Trophoblast cell (in vitro differentiated cells and primary cell): Measurements from ENCODE around the gene ATXN2.

Source experiments
- DNase-seq, 2 donors: peaks; one replicate each; pipeline ENCODE4 v3.0.0-alpha.2; 2016
- H2AFZ ChIP-seq: 2 replicates; pipeline ENCODE4 v1.6.1; 2013; ENCODE audit warnings: low read length, moderate library complexity, mild to moderate bottlenecking; ENCODE audit not compliant: insufficient read depth, poor library complexity
- H2AK5ac ChIP-seq: 2 replicates; pipeline ENCODE4 v1.6.1; 2013; ENCODE audit warnings: mild to moderate bottlenecking, low read length
- H2BK120ac ChIP-seq: 2 replicates; pipeline ENCODE4 v1.6.1; 2013; ENCODE audit warnings: low read length, mild to moderate bottlenecking, moderate library complexity; ENCODE audit not compliant: insufficient read depth, poor library complexity
- H2BK12ac ChIP-seq: 2 replicates; pipeline ENCODE4 v1.6.1; 2013; ENCODE audit warnings: mild to moderate bottlenecking, low read length, moderate library complexity
- H2BK5ac ChIP-seq: 2 replicates; pipeline ENCODE4 v1.6.1; 2013; ENCODE audit warnings: low read length, low read depth, moderate library complexity, mild to moderate bottlenecking; ENCODE audit not compliant: poor library complexity
- H3K14ac ChIP-seq: 2 replicates; pipeline ENCODE4 v1.6.1; 2013; ENCODE audit warnings: mild to moderate bottlenecking, low read length
- H3K18ac ChIP-seq: 2 replicates; pipeline ENCODE4 v1.6.1; 2013; ENCODE audit warnings: mild to moderate bottlenecking, low read length
- H3K23ac ChIP-seq: 2 replicates; pipeline ENCODE4 v1.6.1; 2013; ENCODE audit warnings: low read length
- H3K27ac ChIP-seq: 2 replicates; pipeline ENCODE4 v1.5.1; 2013; ENCODE audit warnings: low read depth, mild to moderate bottlenecking, inconsistent platforms, low read length, moderate library complexity
- H3K27me3 ChIP-seq: 2 replicates; pipeline ENCODE4 v1.6.1; 2013; ENCODE audit warnings: inconsistent platforms, mild to moderate bottlenecking, low read length, moderate library complexity; ENCODE audit not compliant: insufficient read depth
- H3K36me3 ChIP-seq, 2 experiments: 1 replicate in 1 of 2; 2 replicates in 1 of 2; pipeline ENCODE4 v1.6.1; 2013; ENCODE audit warnings: low read length in 2 of 2, mild to moderate bottlenecking in 2 of 2, moderate library complexity in 1 of 2; ENCODE audit not compliant: insufficient read depth in 2 of 2, control insufficient read depth in 1 of 2
- H3K4ac ChIP-seq: 2 replicates; pipeline ENCODE4 v1.6.1; 2013; ENCODE audit warnings: low read depth, mild to moderate bottlenecking, low read length, moderate library complexity
- H3K4me1 ChIP-seq, 2 experiments: 1 replicate in 1 of 2; 2 replicates in 1 of 2; pipeline ENCODE4 v1.6.1; 2013; ENCODE audit warnings: low read length in 2 of 2, mild to moderate bottlenecking in 2 of 2, moderate library complexity in 1 of 2; ENCODE audit not compliant: insufficient read depth in 2 of 2, control insufficient read depth in 1 of 2
- H3K4me2 ChIP-seq: 2 replicates; pipeline ENCODE4 v1.6.1; 2013; ENCODE audit warnings: inconsistent platforms, mild to moderate bottlenecking, low read length, moderate library complexity
- H3K4me3 ChIP-seq: 2 replicates; pipeline ENCODE4 v1.5.1; 2013; ENCODE audit warnings: mild to moderate bottlenecking, low read depth, low read length, inconsistent platforms
- H3K79me1 ChIP-seq: one replicate; pipeline ENCODE4 v1.6.1; 2013; ENCODE audit warnings: low read length
- H3K79me2 ChIP-seq: 2 replicates; pipeline ENCODE4 v1.6.1; 2013; ENCODE audit warnings: low read length, mild to moderate bottlenecking; ENCODE audit not compliant: control insufficient read depth, insufficient read depth, poor library complexity
- H3K9ac ChIP-seq: 2 replicates; pipeline ENCODE4 v1.6.1; 2013; ENCODE audit warnings: mild to moderate bottlenecking, low read length
- H3K9me3 ChIP-seq: 2 replicates; pipeline ENCODE4 v1.6.1; 2013; ENCODE audit warnings: low read depth, mild to moderate bottlenecking, control low read depth, inconsistent platforms, low read length; ENCODE audit not compliant: insufficient read depth
- H4K12ac ChIP-seq: 2 replicates; pipeline ENCODE4 v1.6.1; 2013; ENCODE audit warnings: low read depth, mild to moderate bottlenecking, low read length, moderate library complexity
- H4K8ac ChIP-seq: 2 replicates; pipeline ENCODE4 v1.6.1; 2013; ENCODE audit warnings: low read depth, mild to moderate bottlenecking, low read length, moderate library complexity
- H4K91ac ChIP-seq: one replicate; pipeline ENCODE4 v1.6.1; 2013; ENCODE audit warnings: low read depth, mild to moderate bottlenecking, low read length, moderate library complexity
- WGBS: extraction: QIAGEN DNeasy Blood & Tissue Kit; methylation state at CpG from one replicate; pipeline ENCODE4 v1.1.7; 2013; ENCODE audit warnings: missing lambda C conversion rate; ENCODE audit not compliant: insufficient read length, insufficient coverage; ENCODE audit errors: extremely low coverage; 5-methylcytosine and 5-hydroxymethylcytosine counted together

The ATXN2 gene

GRCh38 chr12:111410431-111411184 lies 188.5 kb downstream of the ATXN2 start:
- Histone ChIP-seq H4K12ac (no peak overlapping the region), H2BK5ac (no peak overlapping the region), H4K8ac (no peak overlapping the region), H2AK5ac (no peak overlapping the region), H3K27me3 (no peaks in the 10 kb centered on the region), H3K27ac (no peak overlapping the region), H3K4me3 (no peak overlapping the region), H3K18ac (no peak overlapping the region), H2BK120ac (no peak overlapping the region), H2AFZ (peak overlapping the region; percentile 17), H3K36me3 (no peaks in the 10 kb centered on the region), H3K9ac (no peak overlapping the region), H3K79me1 (peaks cover 5% of the 10 kb centered on the region), H3K23ac (no peak overlapping the region), H4K91ac (peak overlapping the region; percentile 11), H3K14ac (no peak overlapping the region), H3K4ac (peak overlapping the region; percentile 15), H3K4me1 (peaks cover 31 to 33% of the 10 kb centered on the region in 2 experiments), H2BK12ac (no peak overlapping the region), H3K9me3 (no peaks in the 10 kb centered on the region), H3K4me2 (no peak overlapping the region), H3K79me2 (peaks cover 6% of the 10 kb centered on the region)
- DNase-seq, result no peak
- WGBS, result no CpG with 5 or more reads among the region's 12 CpGs

DNA sequence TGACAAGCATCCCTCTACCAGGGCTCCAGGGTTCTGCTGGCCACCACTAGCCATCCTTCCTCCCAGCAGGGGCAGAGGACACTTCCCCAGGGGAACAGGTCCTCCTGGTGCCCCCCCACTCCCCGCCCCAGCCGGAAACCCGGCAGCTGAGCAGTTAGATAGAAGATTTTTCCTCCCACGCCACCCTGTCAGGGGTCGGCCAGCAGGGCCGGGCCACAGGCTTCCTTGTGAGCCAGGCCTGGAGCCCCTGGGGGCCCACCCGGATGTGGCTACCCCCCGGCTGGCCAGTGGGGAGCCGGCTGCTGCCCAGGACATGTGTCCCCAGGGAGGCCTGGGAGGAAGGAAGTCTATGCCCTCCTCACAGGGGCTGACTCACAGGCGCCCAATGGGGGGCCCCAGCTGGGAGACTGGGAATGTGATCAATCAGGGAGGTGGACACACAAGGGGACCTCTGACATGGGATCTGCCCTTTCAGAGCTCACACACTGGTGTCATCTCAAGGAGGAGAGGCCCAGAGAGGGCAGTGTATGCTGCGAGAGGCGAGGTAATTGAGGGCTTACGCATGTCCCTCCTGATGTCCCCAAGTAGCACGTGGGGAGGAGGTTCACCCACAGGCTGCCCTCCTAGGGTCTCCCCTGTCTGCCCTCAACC lies 189.2 kb downstream of the ATXN2 start:
- H4K8ac ChIP-seq, result no peak overlapping the region
- DNase-seq, result no peak
- no peak overlapping the region for H3K4me2 ChIP-seq
- H3K18ac ChIP-seq, result no peak overlapping the region
- no peak overlapping the region for H2AFZ ChIP-seq
- H2AK5ac ChIP-seq, result no peak overlapping the region
- peak overlapping the region; percentile 11 for H4K91ac ChIP-seq
- no peaks in the 10 kb centered on the region for H3K36me3 ChIP-seq
- no peak overlapping the region for H4K12ac ChIP-seq
- no peak overlapping the region for H3K14ac ChIP-seq
- no peak overlapping the region for H3K4ac ChIP-seq
- H3K79me2 ChIP-seq, result peaks cover 6% of the 10 kb centered on the region
- H2BK5ac ChIP-seq, result no peak overlapping the region
- no peak overlapping the region for H3K27ac ChIP-seq
- H3K23ac ChIP-seq, result no peak overlapping the region
- H2BK120ac ChIP-seq, result no peak overlapping the region
- no peak overlapping the region for H2BK12ac ChIP-seq
- no peak overlapping the region for H3K4me3 ChIP-seq
- H3K79me1 ChIP-seq, result peaks cover 5% of the 10 kb centered on the region
- H3K27me3 ChIP-seq, result no peaks in the 10 kb centered on the region
- no peak overlapping the region for H3K9ac ChIP-seq
- H3K9me3 ChIP-seq, result peaks cover 2% of the 10 kb centered on the region
- H3K4me1 ChIP-seq, result peaks cover 31 to 36% of the 10 kb centered on the region in 2 experiments
- no CpG with 5 or more reads among the region's 14 CpGs for WGBS

DNA sequence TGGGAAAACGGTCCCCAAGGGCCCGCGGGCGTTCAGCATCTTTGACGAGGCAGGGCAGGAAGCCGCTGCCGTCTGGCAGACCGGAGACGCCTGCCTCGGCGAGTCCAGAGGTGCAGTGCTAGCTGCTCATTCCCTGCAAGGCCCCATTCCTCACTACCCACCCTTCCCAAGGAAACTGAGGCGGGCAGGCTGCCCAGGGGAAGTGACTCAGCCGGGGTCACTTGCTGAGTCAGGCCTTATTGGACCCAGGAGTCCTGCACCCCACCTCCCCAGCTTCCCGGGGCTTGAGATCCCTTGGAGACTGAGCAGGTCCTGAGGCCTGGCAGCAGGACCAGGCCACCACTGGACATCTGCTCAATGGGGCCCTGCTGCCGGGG lies 189.7 kb downstream of the ATXN2 start:
- H3K14ac ChIP-seq, result no peak overlapping the region
- no peak overlapping the region for H2AFZ ChIP-seq

GRCh38 chr12:111408686-111409402 lies 190.3 kb downstream of the ATXN2 start:
- H3K36me3 ChIP-seq, result no peaks in the 10 kb centered on the region
- H3K4me3 ChIP-seq, result no peak overlapping the region
- no peak overlapping the region for H2BK120ac ChIP-seq
- no peak overlapping the region for H3K23ac ChIP-seq
- no peak overlapping the region for H2BK5ac ChIP-seq
- no peak overlapping the region for H2AK5ac ChIP-seq
- WGBS, result no CpG with 5 or more reads among the region's 4 CpGs
- no peak overlapping the region for H3K4ac ChIP-seq
- H3K4me1 ChIP-seq, result peaks cover 31 to 40% of the 10 kb centered on the region in 2 experiments
- H4K12ac ChIP-seq, result no peak overlapping the region
- H3K18ac ChIP-seq, result no peak overlapping the region
- DNase-seq, result no peak
- no peaks in the 10 kb centered on the region for H3K27me3 ChIP-seq
- no peak overlapping the region for H3K4me2 ChIP-seq
- H3K14ac ChIP-seq, result no peak overlapping the region
- H4K8ac ChIP-seq, result no peak overlapping the region
- H3K27ac ChIP-seq, result no peak overlapping the region
- peaks cover 6% of the 10 kb centered on the region for H3K79me2 ChIP-seq
- H3K79me1 ChIP-seq, result peaks cover 5% of the 10 kb centered on the region
- no peak overlapping the region for H3K9ac ChIP-seq
- H2BK12ac ChIP-seq, result no peak overlapping the region
- peaks cover 2% of the 10 kb centered on the region for H3K9me3 ChIP-seq
- H4K91ac ChIP-seq, result no peak overlapping the region
- no peak overlapping the region for H2AFZ ChIP-seq

More for the DNA sequence above, 189.7 kb downstream of the ATXN2 start:
- no peak overlapping the region for H4K91ac ChIP-seq
- no peak for DNase-seq
- H3K27me3 ChIP-seq, result no peaks in the 10 kb centered on the region
- H3K18ac ChIP-seq, result no peak overlapping the region
- no peak overlapping the region for H3K23ac ChIP-seq
- no CpG with 5 or more reads among the region's 15 CpGs for WGBS
- H2BK12ac ChIP-seq, result no peak overlapping the region
- H2BK120ac ChIP-seq, result no peak overlapping the region
- H3K4me2 ChIP-seq, result no peak overlapping the region
- peaks cover 2% of the 10 kb centered on the region for H3K9me3 ChIP-seq
- H4K8ac ChIP-seq, result no peak overlapping the region
- H2AK5ac ChIP-seq, result no peak overlapping the region
- no peaks in the 10 kb centered on the region for H3K36me3 ChIP-seq
- H3K4me1 ChIP-seq, result peaks cover 31 to 41% of the 10 kb centered on the region in 2 experiments
- no peak overlapping the region for H4K12ac ChIP-seq
- H3K9ac ChIP-seq, result no peak overlapping the region
- no peak overlapping the region for H3K4ac ChIP-seq
- H3K79me1 ChIP-seq, result peaks cover 5% of the 10 kb centered on the region
- H3K79me2 ChIP-seq, result peaks cover 6% of the 10 kb centered on the region
- no peak overlapping the region for H2BK5ac ChIP-seq
- no peak overlapping the region for H3K27ac ChIP-seq
- H3K4me3 ChIP-seq, result no peak overlapping the region
